Keratinocyte (primary cell): ENCODE measurements around the gene PPM1M.

Experiments
- EZH2 ChIP-seq: IDR thresholded peaks from one replicate; pipeline ENCODE4 v1.6.1; 2012; ENCODE audit warnings: inconsistent platforms, mild to moderate bottlenecking, low read length, moderate library complexity
- TF ChIP-seq, protein P1 (sequence below), 3 experiments: IDR thresholded peaks in 1 of 3; conservative IDR thresholded peaks in 1 of 3; optimal IDR thresholded peaks in 1 of 3; 2 replicates in 2 of 3; 3 replicates in 1 of 3; pipeline versions ENCODE3 to v1.5.1; 2011; ENCODE audit warnings: low read length in 3 of 3, mild to moderate bottlenecking in 3 of 3, moderate library complexity in 2 of 3, control low read depth in 1 of 3, inconsistent platforms in 1 of 3; ENCODE audit not compliant: insufficient read depth in 2 of 3; ENCODE audit errors: extremely low read depth in 1 of 3

DNA sequence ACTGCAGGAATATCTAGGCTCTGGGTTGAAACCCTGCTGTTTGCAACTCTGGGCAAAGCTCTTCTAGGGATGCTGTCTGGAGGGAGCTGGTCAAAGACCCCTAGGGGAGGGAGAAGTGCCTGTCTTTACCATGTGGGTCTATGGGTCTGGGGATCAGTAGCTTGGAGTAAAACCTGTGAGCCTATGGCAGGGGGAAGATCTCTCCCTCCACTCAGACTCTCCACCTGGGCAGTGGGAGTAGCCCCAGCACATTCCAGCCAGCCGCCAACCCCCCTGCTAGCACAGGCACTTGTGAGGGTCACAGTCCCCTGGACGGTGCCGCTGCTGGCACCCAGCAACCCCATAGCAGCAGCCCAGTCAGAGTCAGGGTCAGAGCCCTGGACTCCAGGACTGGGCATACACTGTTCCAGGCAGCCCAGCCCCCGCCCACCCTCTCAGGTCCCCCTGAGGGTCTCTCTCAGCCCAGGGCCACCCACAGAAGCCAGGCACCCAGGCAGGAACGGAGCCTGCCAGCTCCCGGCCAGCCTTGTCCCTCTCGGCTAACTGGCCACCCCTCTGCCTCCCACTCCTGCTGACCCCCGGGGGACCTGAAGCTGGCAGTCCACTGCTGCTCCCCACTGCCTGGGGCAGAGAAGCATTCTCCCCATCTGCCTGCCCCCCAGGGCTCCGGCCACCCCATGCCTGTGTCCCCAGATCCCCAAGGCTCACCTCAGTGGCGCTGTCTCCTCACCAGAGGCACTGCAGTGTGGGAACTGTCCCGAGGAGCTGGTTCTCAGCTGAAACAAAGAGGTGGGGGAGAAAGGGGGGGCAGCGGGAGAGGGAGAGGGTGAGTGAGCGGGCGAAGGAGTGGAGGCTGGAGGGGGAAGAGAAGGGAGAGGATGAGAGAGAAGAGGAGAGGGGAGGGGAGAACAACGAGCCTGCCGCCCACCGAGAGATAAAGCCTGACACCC, 52.9 kb downstream of the PPM1M start:
- TF ChIP-seq, protein P1, sequence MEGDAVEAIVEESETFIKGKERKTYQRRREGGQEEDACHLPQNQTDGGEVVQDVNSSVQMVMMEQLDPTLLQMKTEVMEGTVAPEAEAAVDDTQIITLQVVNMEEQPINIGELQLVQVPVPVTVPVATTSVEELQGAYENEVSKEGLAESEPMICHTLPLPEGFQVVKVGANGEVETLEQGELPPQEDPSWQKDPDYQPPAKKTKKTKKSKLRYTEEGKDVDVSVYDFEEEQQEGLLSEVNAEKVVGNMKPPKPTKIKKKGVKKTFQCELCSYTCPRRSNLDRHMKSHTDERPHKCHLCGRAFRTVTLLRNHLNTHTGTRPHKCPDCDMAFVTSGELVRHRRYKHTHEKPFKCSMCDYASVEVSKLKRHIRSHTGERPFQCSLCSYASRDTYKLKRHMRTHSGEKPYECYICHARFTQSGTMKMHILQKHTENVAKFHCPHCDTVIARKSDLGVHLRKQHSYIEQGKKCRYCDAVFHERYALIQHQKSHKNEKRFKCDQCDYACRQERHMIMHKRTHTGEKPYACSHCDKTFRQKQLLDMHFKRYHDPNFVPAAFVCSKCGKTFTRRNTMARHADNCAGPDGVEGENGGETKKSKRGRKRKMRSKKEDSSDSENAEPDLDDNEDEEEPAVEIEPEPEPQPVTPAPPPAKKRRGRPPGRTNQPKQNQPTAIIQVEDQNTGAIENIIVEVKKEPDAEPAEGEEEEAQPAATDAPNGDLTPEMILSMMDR (optimal IDR thresholded peaks at IDR 0.05 in 1 of 3, IDR thresholded peaks at IDR 0.05 in 1 of 3, conservative IDR thresholded peaks at IDR 0.05 in 1 of 3; ENCODE audit: extremely low read depth in 1 of 3, insufficient read depth in 2 of 3, low read length in 3 of 3): no peak
- TF ChIP-seq EZH2: no peak
